H54 (cell line): ENCODE measurements around the gene PKNOX2.

Experiments
- DNase-seq: peaks from one replicate; pipeline ENCODE4 v3.0.0; 2011; ENCODE audit warnings: low spot score, mixed read lengths; ENCODE audit not compliant: insufficient read length
- FAIRE-seq: peaks from 3 replicates; lab custom pipeline; 2011; peaks lifted over from hg19 to GRCh38; lab: Jason Lieb, UNC
- POLR2A ChIP-seq: IDR thresholded peaks from 2 replicates; pipeline ENCODE4 v1.6.1; 2011; ENCODE audit warnings: low read depth, mild to moderate bottlenecking, low read length

The PKNOX2 gene

DNA sequence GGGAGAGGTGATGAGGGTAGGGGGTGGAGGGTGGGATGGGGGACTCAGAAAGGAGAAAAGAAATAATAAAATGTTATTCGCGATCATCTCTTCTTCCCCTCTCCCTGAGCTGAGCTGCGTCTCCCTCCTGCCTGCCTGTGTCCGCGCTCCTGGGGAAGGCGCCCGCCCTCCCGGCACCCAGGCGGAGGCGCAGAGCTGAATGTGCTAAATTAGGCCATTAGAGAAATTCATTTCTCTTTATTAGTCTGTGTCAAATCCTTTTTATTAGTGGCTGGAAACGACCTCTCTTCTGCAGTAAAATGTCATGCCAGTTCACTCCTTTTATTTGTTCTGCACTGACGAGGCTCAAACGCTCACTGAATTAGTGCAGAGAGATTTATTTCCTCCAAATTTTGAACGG is 215.4 kb downstream of the PKNOX2 start:
- FAIRE-seq = no peak
- TF ChIP-seq POLR2A = no peak
- DNase-seq = no peak

DNA sequence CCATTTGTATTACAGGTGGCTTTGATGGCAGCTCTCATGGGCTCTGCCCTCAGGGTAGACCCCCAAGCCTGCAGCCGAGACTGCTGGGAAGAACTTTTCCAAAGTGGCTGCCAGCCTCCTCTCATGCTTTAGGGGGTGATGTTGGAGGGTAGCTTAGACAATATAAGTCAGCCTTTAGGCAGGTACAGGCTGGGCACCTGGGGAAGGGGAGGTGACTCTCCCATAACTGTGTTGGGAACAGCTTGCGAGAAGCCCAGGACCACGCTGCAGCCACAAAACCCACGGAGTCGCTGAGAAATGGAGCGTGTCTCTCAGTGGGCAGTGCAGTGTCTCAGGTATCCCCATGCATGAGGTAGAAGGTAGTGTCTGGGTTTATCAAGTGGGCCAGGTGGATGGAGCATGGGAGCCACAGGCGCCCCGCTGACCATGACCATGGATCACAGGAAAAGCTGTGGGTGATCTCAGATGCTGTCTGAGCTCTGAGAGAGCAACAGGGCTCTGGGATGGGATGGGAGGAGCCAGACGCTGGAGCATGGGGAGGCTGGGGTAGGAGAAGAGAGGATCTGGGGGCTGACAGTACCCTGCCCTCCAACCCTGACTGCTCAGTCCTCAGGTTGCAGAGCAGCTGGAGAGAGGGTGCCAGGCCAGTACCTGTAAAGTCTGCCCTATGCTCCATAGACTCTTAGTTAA is 216.3 kb downstream of the PKNOX2 start:
- no peak for TF ChIP-seq POLR2A
- DNase-seq (no peak), FAIRE-seq (no peak)

DNA sequence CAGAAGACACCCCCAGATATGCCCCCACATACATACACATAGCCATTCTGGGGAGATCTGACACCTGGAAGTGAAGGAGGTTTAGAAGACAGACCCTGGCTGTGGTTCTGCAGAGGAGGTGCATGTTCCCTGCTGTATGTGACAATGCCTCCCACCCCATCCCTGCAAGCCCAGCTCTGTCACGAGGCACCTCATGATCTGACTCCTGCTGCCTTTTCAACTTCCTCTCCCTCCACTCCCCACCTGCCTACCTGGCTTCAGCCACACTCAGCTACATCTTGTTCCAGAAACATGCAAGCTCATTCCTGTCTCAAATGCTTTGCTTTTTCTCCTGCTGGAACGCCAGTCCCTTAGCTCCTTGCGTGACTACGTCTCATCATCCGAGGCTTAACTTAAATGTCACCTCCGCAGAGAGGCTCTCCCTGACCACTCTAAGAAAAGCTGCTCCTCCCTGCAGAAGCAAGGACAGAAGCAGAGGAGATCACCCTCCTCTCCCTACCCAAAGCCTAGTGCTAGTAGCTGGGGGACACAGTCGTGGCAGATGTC is 217.0 kb downstream of the PKNOX2 start:
- no peak for TF ChIP-seq POLR2A
- DNase-seq (no peak), FAIRE-seq (no peak)

DNA sequence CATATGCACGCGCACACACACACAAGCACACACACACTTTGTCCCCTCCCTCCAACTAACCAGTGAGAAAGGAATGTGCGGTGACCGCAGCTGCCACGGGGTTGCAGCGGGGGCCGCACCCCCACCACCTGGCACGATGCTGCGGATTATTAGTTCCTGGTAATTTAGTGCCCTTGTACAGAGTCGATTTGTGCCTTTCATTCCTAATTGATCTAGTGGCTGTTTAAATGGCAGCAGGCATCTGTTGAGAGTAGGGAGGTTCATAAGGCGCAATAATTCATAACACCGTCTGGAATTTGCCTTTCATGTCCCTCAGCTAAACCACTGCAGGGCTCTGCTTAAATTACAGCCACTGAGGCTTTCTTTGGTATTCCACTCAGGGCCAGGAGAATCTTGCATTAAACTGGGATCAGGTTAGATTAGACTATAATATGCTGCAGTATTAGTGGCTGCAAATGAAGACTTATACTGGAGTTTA is 217.8 kb downstream of the PKNOX2 start:
- TF ChIP-seq POLR2A = no peak
- no peak for DNase-seq
- FAIRE-seq = no peak

DNA sequence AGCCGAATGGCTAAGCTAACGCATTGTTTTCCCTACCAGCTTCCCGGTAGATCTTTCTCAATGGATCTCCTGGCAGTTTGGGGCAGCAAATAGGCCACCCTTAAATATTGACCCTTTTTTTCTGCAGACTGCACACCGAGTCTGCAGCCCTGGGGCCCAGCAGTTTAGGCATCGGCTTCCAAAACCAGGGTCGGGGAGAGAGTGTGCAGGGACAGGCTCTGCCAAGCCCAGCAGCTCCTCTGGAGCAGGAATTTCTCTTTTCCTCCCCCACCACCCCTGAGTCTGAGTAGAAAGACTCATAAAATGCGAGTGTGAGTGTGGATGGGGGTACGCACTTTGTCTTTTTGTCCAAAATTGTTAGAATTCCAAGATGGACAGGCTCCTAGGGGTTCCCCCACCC is 218.3 kb downstream of the PKNOX2 start:
- no peak for DNase-seq
- FAIRE-seq = no peak
- TF ChIP-seq POLR2A = no peak

DNA sequence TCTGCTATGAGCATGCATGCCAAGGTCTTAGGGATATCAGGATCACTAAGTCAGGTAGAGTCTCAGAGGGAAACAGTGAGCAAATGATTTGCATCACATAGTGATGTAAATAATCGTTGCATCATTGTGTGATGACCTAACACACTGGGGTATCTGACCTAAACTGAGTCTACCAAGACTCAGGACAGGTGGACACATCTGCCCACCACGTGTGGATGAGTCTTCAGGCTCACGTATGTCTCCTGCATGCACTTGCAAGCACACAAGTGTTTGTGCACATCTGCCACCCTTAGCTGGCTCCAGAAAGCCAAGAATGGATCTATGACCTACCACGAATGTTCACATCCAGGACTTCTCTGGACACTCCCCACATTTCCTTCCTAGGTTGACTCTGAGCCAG is 220.3 kb downstream of the PKNOX2 start:
- TF ChIP-seq POLR2A = no peak
- FAIRE-seq (no peak), DNase-seq (no peak)

DNA sequence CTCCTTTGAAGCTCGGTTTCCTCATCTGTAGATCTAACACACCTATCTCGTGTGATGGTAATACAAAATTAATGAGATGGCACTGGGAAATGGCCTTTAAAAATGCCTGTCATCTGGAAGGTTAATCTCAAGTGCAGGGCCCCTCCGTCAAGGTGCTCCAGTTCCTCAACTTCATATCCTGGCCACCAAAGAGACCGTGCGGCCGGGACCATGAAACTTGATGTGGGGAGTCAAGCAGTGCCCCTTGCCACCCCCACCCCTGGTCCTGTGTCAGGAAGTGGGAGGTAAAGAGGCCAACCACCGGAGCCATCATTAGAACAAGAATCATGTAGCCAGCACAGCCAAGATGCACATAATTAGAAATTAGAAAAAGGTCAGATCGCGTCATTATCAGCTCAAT is 223.3 kb downstream of the PKNOX2 start:
- FAIRE-seq (no peak), DNase-seq (no peak)
- no peak for TF ChIP-seq POLR2A

DNA sequence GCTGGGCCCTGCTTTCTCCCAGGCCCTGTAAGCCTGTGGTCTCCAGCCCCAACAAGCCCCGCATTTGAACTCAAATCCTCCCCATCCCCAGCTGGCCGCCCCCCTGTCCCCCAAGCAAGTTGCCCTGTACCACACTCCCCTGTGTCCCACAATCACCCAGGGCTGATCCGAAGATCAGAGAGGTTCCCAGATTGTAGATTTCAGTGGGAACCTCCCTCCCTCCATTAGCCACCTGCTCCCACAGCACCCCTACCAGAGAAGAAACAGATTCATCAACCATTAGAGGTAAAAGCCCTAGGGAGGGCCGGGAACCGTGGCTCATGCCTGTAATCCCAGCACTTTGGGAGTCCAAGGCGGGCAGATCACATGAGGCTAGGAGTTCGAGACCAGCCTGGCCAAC is 224.1 kb downstream of the PKNOX2 start:
- FAIRE-seq (no peak), DNase-seq (no peak)
- no peak for TF ChIP-seq POLR2A

DNA sequence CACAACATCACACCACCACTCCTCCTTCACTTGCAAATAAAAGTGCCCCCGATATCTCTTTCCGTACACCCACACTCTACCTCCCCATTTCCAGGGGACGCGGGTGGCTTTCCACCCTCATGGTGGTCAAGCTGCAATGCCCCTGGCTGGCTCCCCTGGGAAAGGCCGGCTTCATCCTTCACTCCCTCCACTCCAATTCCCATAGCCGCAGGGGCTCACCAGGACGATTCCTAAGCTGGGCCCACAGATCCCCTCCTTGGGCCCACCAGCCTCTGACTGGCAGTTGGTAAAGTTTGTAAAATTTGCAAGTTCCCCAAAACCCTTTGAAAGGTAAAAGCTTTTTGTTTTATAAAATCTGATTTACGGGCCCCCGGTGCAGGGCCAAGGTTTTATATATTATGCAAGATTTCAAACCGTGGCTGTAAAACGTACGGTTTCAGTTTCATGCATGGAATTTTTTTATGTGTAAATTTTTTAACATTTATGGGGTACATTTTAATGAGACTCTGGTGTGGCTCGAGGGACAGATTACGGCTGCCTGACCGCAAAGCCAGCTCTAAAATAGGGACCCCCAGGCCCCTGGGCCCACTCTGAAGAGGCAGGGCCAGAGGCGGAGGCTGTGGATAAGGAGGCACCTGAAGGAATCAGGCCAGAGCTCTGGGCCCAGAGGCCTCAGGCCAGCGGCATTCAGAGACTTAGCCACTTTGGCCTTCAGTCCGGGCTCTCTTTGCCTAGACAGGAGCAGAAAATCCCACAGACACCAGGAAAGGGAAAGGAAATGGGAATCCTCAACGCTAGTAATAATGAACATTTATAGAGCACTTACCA is 225.0 kb downstream of the PKNOX2 start:
- FAIRE-seq = no peak
- no peak for TF ChIP-seq POLR2A

DNA sequence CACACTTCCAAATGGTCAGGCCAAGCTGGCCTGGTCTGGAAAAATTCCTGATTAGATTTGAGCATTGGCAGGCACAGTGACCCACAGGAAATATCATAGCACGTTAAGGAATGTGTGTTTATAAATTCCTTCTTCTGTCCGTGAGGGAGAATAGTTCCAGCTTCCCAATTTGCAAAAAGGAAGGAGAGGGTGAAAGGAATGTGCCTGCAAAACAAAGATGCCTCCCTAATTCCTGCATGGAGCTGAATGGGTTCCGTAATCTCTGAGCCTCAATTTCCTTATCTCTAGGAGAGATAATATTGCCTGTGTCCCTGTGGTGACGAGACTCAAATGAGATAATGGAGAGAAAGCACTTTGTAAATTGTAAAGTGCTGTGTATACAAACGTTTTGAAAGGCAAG is 226.4 kb downstream of the PKNOX2 start:
- TF ChIP-seq POLR2A = no peak
- FAIRE-seq (no peak), DNase-seq (no peak)

More for the DNA sequence above, 225.0 kb downstream of the PKNOX2 start:
- DNase-seq = no peak

DNA sequence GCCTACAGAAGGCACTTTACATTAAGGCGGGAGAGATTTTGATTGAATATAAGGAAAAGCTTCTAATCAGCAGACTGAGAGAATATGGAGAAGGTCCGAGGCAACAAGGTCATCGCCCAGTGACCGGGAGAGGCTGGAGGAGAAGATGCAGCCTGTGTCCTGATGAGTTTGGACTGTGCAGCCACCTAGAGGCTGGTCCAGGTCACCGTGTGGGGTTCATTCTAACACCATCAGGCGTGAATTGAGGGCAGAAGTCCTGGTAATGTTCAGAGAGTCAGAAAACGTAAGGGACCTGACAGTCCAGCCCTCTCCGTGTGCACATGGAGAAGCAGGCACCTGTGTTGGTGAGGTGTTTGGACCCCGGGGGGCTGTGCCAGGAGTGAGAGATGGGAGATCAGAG is 228.8 kb downstream of the PKNOX2 start:
- DNase-seq = no peak
- TF ChIP-seq POLR2A = no peak

DNA sequence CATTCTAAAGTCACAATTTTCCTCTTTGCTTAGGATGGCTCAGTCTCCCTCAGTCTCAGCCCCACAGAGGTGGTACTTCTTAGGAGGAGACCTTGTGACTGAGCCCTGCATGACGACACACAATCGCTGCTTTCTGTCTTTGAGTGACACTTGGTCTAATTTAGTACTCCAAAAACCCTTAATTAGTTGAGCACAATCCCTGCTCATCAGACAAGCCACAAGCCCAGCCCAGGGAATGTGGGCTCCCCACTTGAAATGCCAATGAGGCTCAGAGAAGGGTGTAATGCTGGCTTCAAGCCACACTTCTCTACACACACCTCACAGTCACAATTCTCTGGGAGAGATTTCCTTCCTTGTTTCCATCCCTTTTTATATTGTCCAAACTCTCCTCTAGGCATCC is 229.7 kb downstream of the PKNOX2 start:
- no peak for FAIRE-seq
- no peak for DNase-seq
- TF ChIP-seq POLR2A = no peak

More for the DNA sequence above, 228.8 kb downstream of the PKNOX2 start:
- FAIRE-seq = no peak

DNA sequence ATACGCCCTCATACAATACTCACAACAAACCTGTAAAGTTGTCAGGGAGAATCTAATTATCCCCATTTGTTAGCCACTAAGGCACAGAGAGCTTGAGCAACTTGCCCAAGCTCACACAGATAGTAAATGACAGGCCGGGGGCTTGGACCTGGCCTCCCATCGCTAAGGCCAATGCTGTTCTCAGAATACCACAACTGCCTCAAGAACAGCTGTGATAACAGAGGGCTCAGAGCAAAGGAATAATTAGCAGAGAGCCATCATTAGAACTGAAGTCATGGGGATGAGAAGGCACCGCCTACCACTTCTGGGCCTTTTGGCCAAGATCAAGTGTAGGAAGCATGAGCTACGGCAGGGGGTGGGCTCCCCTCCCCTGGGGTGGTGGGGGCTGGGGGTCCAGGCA is 232.9 kb downstream of the PKNOX2 start:
- TF ChIP-seq POLR2A = no peak
- FAIRE-seq (no peak), DNase-seq (no peak)

DNA sequence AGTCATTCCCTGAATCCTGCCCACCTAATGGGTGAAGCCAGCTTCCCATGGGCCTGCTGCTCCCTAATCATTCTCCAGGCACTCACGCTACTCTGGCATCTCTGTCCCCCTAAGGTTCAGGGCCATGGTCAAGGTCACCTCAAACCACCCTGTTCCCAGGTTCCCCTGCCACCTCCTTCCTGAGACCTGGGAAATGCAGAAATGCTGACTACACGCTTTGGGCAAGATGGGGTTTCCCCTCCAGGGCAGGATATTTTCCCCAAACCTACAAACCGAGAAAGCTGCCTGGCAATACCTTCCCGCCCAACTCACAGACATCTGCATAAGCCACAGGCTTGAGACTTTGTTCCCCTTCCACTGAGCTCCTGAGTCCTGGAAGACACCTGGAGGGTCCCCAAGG is 233.9 kb downstream of the PKNOX2 start:
- no peak for FAIRE-seq
- TF ChIP-seq POLR2A = no peak

More for the DNA sequence above, 233.9 kb downstream of the PKNOX2 start:
- DNase-seq = no peak
